HG03103 (cell line): ENCODE data around the gene PCLO.
"Not testable (repeated sequence)": the region's sequence is repeated elsewhere in the genome, so short reads cannot be mapped to it uniquely, and the experiment has no call there.

Source experiments
- ATAC-seq: cut with Tn5 transposase; IDR thresholded peaks from one replicate; pipeline ENCODE4 v1.9.1; 2021; ENCODE audit warnings: low read depth; ENCODE audit not compliant: unreplicated experiment

Gene PCLO

GRCh38 chr7:83143107-83143506 lies 19.6 kb downstream of the PCLO start:
- ATAC-seq = no peak

GRCh38 chr7:83142365-83142764 lies 20.3 kb downstream of the PCLO start:
- ATAC-seq = no peak

GRCh38 chr7:83141927-83142326 lies 20.8 kb downstream of the PCLO start:
- no peak for ATAC-seq

GRCh38 chr7:83130623-83131545 lies 31.8 kb downstream of the PCLO start:
- ATAC-seq = no peak

- ATAC-seq = no peak
Observed at GRCh38 chr7:83130191-83130590, 32.5 kb downstream of the PCLO start.

GRCh38 chr7:83119494-83119893 lies 43.2 kb downstream of the PCLO start:
- ATAC-seq = no peak

GRCh38 chr7:83119026-83119382 lies 43.7 kb downstream of the PCLO start:
- no peak for ATAC-seq

GRCh38 chr7:83118347-83119025 lies 44.2 kb downstream of the PCLO start:
- no peak for ATAC-seq

GRCh38 chr7:83117466-83117865 lies 45.2 kb downstream of the PCLO start:
- ATAC-seq = no peak

- ATAC-seq = no peak
Observed at GRCh38 chr7:83111391-83111790, 51.3 kb downstream of the PCLO start.

- ATAC-seq = no peak
Observed at GRCh38 chr7:83109352-83109751, 53.3 kb downstream of the PCLO start.

GRCh38 chr7:83105948-83106347 lies 56.7 kb downstream of the PCLO start:
- ATAC-seq = no peak

- no peak for ATAC-seq
Observed at GRCh38 chr7:83105063-83105462, 57.6 kb downstream of the PCLO start.

- ATAC-seq = no peak
Observed at GRCh38 chr7:83101530-83101929, 61.2 kb downstream of the PCLO start.

GRCh38 chr7:83096065-83096580 lies 66.6 kb downstream of the PCLO start:
- no peak for ATAC-seq

GRCh38 chr7:83085299-83085698 lies 77.4 kb downstream of the PCLO start:
- ATAC-seq = no peak

GRCh38 chr7:83079879-83080278 lies 82.8 kb downstream of the PCLO start:
- ATAC-seq = not testable (repeated sequence)

- ATAC-seq = no peak
Observed at GRCh38 chr7:83077328-83077727, 85.4 kb downstream of the PCLO start.

GRCh38 chr7:83072576-83073517 lies 89.8 kb downstream of the PCLO start:
- ATAC-seq = no peak

- no peak for ATAC-seq
Observed at GRCh38 chr7:83065714-83066113, 97.0 kb downstream of the PCLO start.

GRCh38 chr7:83060218-83060617 lies 102.5 kb downstream of the PCLO start:
- ATAC-seq = no peak
